ENCODE data around the gene NCOA1.

Gene NCOA1

DNA sequence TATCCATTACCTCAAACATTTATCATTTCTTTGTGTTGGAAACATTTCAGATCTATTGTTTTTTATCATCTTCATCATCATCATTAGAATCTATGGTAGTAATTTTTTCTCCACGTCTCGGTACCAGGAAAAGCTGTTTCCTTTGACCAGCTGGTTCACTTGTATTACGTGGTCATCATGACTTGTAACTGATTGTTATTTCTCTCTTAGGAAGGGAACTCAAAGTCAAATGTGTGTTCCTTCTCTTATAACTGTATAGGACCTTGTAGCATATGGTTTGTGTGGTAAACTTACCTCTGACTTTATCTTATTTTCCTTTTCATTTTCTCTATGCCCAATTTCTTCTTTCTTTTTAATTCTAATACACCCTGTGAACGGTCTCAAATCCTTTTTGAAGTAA, 16.5 kb downstream of the NCOA1 start:
- FAIRE-seq, result no peak
- DNase-seq (ENCODE audit: insufficient read length, low spot score), result no peak
- TF ChIP-seq CTCF (IDR thresholded peaks at IDR 0.05; ENCODE audit: insufficient read depth, missing control alignments), result no peak

DNA sequence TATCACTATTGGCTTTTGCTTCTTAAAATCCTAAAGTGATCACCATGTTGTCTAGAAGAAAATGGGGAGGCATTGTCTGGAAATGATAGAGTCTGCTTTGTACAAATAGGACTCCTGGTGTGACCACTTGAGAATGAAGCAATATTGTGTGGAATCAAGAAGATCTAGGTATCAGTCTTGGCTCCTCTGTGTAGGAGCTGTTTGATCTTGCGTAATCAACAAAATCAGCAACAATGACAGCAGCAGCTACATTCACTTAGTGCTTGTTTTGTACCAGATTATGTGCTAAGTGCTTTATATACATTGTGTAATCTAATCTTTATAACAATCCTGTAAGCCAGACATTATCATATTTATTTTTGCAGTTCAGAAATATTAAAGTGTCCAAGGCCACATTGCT, 17.8 kb downstream of the NCOA1 start:
- FAIRE-seq, result no peak
- no peak for DNase-seq (ENCODE audit: insufficient read length, low spot score)
- TF ChIP-seq CTCF (IDR thresholded peaks at IDR 0.05; ENCODE audit: insufficient read depth, missing control alignments), result no peak

GRCh38 chr2:24509425-24509824, 18.4 kb downstream of the NCOA1 start:
- FAIRE-seq (no peak), DNase-seq (ENCODE audit: insufficient read length, low spot score) (no peak)
- no peak for TF ChIP-seq CTCF (IDR thresholded peaks at IDR 0.05; ENCODE audit: insufficient read depth, missing control alignments)

DNA sequence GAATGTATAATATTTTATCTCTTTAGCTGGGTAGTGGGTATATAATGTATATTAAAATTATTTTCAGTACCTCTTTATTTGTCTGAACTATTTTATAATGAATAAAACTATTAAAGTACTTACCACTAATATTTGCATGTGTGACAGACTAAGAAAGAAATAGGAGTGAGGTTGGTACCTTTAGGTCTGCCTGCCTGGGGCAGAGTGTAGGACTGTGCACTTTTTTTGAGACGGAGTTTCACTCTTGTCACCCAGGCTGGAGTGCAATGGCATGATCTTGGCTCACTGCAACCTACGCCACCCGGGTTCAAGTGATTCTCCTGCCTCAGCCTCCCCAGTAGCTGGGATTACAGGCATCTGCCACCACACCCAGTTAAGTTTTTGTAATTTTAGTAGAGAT, 18.8 kb downstream of the NCOA1 start:
- FAIRE-seq, result no peak
- no peak for TF ChIP-seq CTCF (IDR thresholded peaks at IDR 0.05; ENCODE audit: insufficient read depth, missing control alignments)
- no peak for DNase-seq (ENCODE audit: insufficient read length, low spot score)

DNA sequence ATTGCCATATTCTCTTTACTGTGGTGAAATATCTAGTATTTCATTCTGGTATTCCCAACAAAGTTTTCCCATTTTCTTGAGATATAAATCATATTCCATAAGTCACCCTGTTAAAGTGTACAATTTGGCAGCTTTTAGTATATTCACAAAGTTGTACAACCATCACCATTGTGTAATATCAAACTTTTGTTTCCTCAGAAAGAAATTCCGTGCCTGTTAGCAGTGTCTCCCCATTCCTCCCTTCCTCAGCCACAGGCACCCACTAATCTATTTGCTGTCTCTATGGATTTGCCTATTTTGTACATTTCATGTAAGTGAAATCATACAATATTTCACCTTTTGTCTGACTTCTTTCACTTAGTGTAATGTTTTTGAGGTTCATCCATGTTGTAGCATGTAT, 19.7 kb downstream of the NCOA1 start:
- no peak for FAIRE-seq
- DNase-seq (ENCODE audit: insufficient read length, low spot score), result no peak

DNA sequence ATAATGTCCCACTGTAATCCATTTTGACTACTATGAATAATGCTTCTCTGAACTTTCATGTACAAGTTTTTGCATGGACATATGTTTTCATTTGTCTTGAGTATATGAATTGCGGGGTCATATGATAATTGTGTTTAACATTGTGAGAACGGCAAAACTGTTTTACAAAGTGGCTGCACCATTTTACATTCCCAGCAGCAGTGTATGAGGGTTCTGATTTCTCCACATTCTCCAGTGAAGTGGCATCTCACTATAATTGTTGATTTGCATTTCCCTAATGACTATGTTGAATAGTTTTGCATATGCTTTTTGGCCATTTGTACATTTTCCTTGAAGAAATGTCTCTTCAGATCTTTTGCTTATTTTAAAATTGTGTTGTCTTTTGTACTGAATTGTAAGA, 20.1 kb downstream of the NCOA1 start:
- no peak for DNase-seq (ENCODE audit: insufficient read length, low spot score)
- FAIRE-seq, result no peak
- TF ChIP-seq CTCF (IDR thresholded peaks at IDR 0.05; ENCODE audit: insufficient read depth, missing control alignments), result no peak

More for the DNA sequence above, 19.7 kb downstream of the NCOA1 start:
- no peak for TF ChIP-seq CTCF (IDR thresholded peaks at IDR 0.05; ENCODE audit: insufficient read depth, missing control alignments)

DNA sequence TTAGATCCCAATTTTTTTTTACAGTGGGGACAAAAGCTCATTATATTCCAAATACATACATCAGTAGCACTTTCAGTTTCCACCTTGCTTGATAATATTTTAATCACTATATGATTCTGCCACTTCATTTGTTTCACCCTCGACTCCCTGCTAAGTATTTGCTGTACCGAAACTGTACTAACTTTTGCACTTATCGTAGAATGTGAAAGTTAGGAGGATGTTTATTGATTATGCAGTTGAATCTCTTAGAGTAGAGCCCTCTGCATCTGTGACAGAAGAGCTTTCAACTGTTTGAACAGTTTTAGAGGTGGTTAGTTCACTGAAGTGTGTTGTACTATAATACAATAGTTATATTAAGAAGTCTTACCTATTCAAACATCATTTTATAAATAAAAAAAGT, 20.8 kb downstream of the NCOA1 start:
- DNase-seq (ENCODE audit: insufficient read length, low spot score) (no peak), FAIRE-seq (no peak)
- no peak for TF ChIP-seq CTCF (IDR thresholded peaks at IDR 0.05; ENCODE audit: insufficient read depth, missing control alignments)

All from D721Med (cell line).